GM12878 (cell line): ENCODE data around the gene DUSP15. TPM values are rescaled to one million over a fixed set of nuclear protein-coding genes. Genes with fewer than 3 reads are reported as not detected.

Source experiments
- ATAC-seq: fragments of 200-7000 bp; cut with Tn5 transposase; 3 replicates; pipeline ENCODE4 v1.9.1; 2020; ENCODE audit warnings: mild to moderate bottlenecking, moderate library complexity
- BruUV-seq: library from RNA; stranded (reverse); fragments of 400-500 nt; replicated peaks from 2 replicates; lab custom pipeline; 2021; lab: Mats Ljungman, UMichigan
- CTCF ChIA-PET: fragments of 300-600 bp; sonication (Branson Sonifier 250); formaldehyde crosslinking; extraction: SDS; loops from one replicate; lab custom pipeline; 2021; ENCODE audit warnings: inconsistent platforms; lab: Yijun Ruan, JAX
- POLR2A ChIA-PET: fragments of 350-600 bp; formaldehyde crosslinking; extraction: SDS; loops from one replicate; lab custom pipeline; 2021; ENCODE audit warnings: inconsistent platforms; lab: Charles Lee
- RAD21 ChIA-PET: fragments of 300-600 bp; sonication (Branson Sonifier 250); formaldehyde crosslinking; loops from one replicate; lab custom pipeline; 2023; ENCODE audit warnings: antibody characterized with exemption; ENCODE audit not compliant: unreplicated experiment; lab: Charles Lee
- SMC1A ChIA-PET: fragments of 300-600 bp; sonication (Branson Sonifier 250); formaldehyde crosslinking; loops from one replicate; lab custom pipeline; 2023; ENCODE audit not compliant: unreplicated experiment, uncharacterized antibody; lab: Charles Lee
- DNase-seq: peaks from one replicate; pipeline ENCODE4 v3.0.0-alpha.2; 2011; ENCODE audit warnings: low read depth, low spot score
- FAIRE-seq: peaks from 3 replicates; lab custom pipeline; 2011; peaks lifted over from hg19 to GRCh38; lab: Jason Lieb, UNC
- H2AFZ ChIP-seq: 2 replicates; pipeline ENCODE4 v1.6.0; 2011; ENCODE audit warnings: low read depth, low read length, control low read depth; ENCODE audit not compliant: control insufficient read depth
- H3K27ac ChIP-seq: 2 replicates; pipeline ENCODE4 v1.5.1; 2011; ENCODE audit warnings: control low read depth; ENCODE audit not compliant: control insufficient read depth, insufficient read depth
- H3K27me3 ChIP-seq, 2 experiments: replicated peaks in 1 of 2; 2 replicates each; pipeline versions ENCODE4 v1.6.0 to v1.6.1; 2011; ENCODE audit warnings: low read length in 1 of 2; ENCODE audit not compliant: control insufficient read depth in 2 of 2, insufficient read depth in 2 of 2
- H3K36me3 ChIP-seq, 2 experiments: 2 replicates each; pipeline ENCODE4 v1.5.1; 2011; ENCODE audit warnings: low read length in 1 of 2; ENCODE audit not compliant: control insufficient read depth in 2 of 2, insufficient read depth in 2 of 2
- H3K4me1 ChIP-seq: 2 replicates; pipeline ENCODE4 v1.6.1; 2011; ENCODE audit warnings: mild to moderate bottlenecking, low read length, moderate library complexity, mixed read lengths; ENCODE audit not compliant: control insufficient read depth, insufficient read depth
- H3K4me2 ChIP-seq: 2 replicates; pipeline ENCODE4 v1.6.0; 2011; ENCODE audit warnings: control low read depth; ENCODE audit not compliant: control insufficient read depth, insufficient read depth
- H3K4me3 ChIP-seq: fragments of 200-600 bp; sonication (generic); 2 replicates; pipeline ENCODE4 v1.5.1; 2016
- H3K79me2 ChIP-seq: 2 replicates; pipeline ENCODE4 v1.6.0; 2011; ENCODE audit warnings: low read length; ENCODE audit not compliant: control insufficient read depth, insufficient read depth
- H3K9ac ChIP-seq: 2 replicates; pipeline ENCODE4 v1.8.0; 2011; ENCODE audit warnings: low read length, control low read depth, mixed read lengths; ENCODE audit not compliant: control insufficient read depth, insufficient read depth
- H3K9me3 ChIP-seq: replicated peaks from 3 replicates; pipeline ENCODE4 v1.5.1; 2011; ENCODE audit warnings: mild to moderate bottlenecking, low read length; ENCODE audit not compliant: control insufficient read depth, insufficient read depth
- H4K20me1 ChIP-seq: 2 replicates; pipeline ENCODE4 v1.6.0; 2011; ENCODE audit not compliant: control insufficient read depth, insufficient read depth
- BCLAF1 ChIP-seq: fragments of 450-650 bp; IDR thresholded peaks from 2 replicates; pipeline ENCODE4 v1.6.1; 2017; ENCODE audit warnings: antibody characterized with exemption, mild to moderate bottlenecking, moderate library complexity
- BMI1 ChIP-seq: fragments of 450-650 bp; IDR thresholded peaks from 2 replicates; pipeline ENCODE4 v1.6.1; 2016; ENCODE audit warnings: mild to moderate bottlenecking, moderate library complexity, borderline replicate concordance
- CEBPZ ChIP-seq: fragments of 150-350 bp; IDR thresholded peaks from 2 replicates; pipeline ENCODE4 v1.6.1; 2016; ENCODE audit warnings: low read depth, low read length
- CTCF ChIP-seq, 3 experiments: IDR thresholded peaks in 2 of 3; conservative IDR thresholded peaks in 1 of 3; 2 replicates each; pipeline ENCODE4 v1.5.1; 2011; ENCODE audit warnings: low read depth in 3 of 3, low read length in 3 of 3, mild to moderate bottlenecking in 3 of 3, control low read depth in 2 of 3, moderate library complexity in 2 of 3, inconsistent platforms in 1 of 3, mixed read lengths in 1 of 3; ENCODE audit not compliant: control insufficient read depth in 2 of 3, insufficient read depth in 1 of 3; ENCODE audit errors: extremely low read depth in 1 of 3
- IKZF2 ChIP-seq, 2 experiments: fragments of 450-650 bp; IDR thresholded peaks; 2 replicates each; pipeline ENCODE4 v1.6.1; 2017; ENCODE audit warnings: mild to moderate bottlenecking in 2 of 2, moderate library complexity in 2 of 2
- RB1 ChIP-seq: fragments of 450-650 bp; formaldehyde crosslinking; IDR thresholded peaks from 2 replicates; pipeline ENCODE4 v1.6.1; 2017; ENCODE audit warnings: mild to moderate bottlenecking, borderline replicate concordance
- RCOR1 ChIP-seq: conservative IDR thresholded peaks from 2 replicates; pipeline ENCODE4 v1.6.1; 2012; ENCODE audit warnings: low read depth, low read length, improper control_type of control experiment
- RELA ChIP-seq: fragments of 450-650 bp; IDR thresholded peaks from 2 replicates; pipeline ENCODE4 v1.8.0; 2014; ENCODE audit warnings: borderline replicate concordance; ENCODE audit not compliant: partially characterized antibody
- RUNX3 ChIP-seq: IDR thresholded peaks from 2 replicates; pipeline ENCODE4 v1.6.1; 2012; ENCODE audit warnings: low read length, inconsistent platforms
- SMARCA5 ChIP-seq: fragments of 450-650 bp; IDR thresholded peaks from 2 replicates; pipeline ENCODE4 v1.6.1; 2017; ENCODE audit warnings: mild to moderate bottlenecking
- WGBS: methylation state at CpG from one replicate; pipeline ENCODE4 v1.1.6; 2016; ENCODE audit warnings: low lambda C conversion rate; ENCODE audit not compliant: insufficient replicate concordance, insufficient coverage; ENCODE audit errors: missing lambda C conversion rate; 5-methylcytosine and 5-hydroxymethylcytosine counted together
- in situ Hi-C: fragments of 300-500 bp; cut with MboI; formaldehyde crosslinking; loops from 9 replicates; pipeline ENCODE4 v1.14.3; 2018; ENCODE audit warnings: mixed read lengths
- intact Hi-C: fragments of 100-400 bp; cut with micrococcal nuclease; formaldehyde crosslinking; loops from one replicate; pipeline ENCODE4 v1.14.2; 2022; ENCODE audit not compliant: unreplicated experiment
- polyA plus RNA-seq, 11 experiments: library from polyadenylated mRNA; depleted of rRNA in 4 of 11; unstranded in 6 of 11; stranded (reverse) in 5 of 11; fragments of >200 nt; fragmentation: Nextera tagmentation in 4 of 11; fragmentation: Illumina TruSeq in 1 of 11; extraction: Ambion mirVana in 4 of 11; extraction: Trizol in 1 of 11; gene quantifications; 1 replicate in 1 of 11; 2 replicates in 10 of 11; pipeline versions ENCODE4 v1.2.1 to v1.2.3, GENCODE V29; 2011 to 2016; ENCODE audit warnings: inconsistent platforms in 2 of 11, missing spikeins in 2 of 11, low read depth in 1 of 11
- total RNA-seq, 4 experiments: library from RNA; depleted of rRNA in 3 of 4; stranded (reverse); fragments of >200 nt in 3 of 4; fragmentation: Illumina TruSeq in 1 of 4; extraction: Trizol in 1 of 4; gene quantifications; 2 replicates each; pipeline versions ENCODE4 v1.2.1 to v1.2.3, GENCODE V29; 2013 to 2021
- TF ChIP-seq, protein P1 (sequence below): IDR thresholded peaks from 2 replicates; pipeline ENCODE4 v1.6.1; 2011; ENCODE audit warnings: borderline replicate concordance, low read depth, mild to moderate bottlenecking, moderate library complexity, mixed read lengths, low read length; ENCODE audit not compliant: insufficient read depth; ENCODE audit errors: extremely low read length
- TF ChIP-seq, protein P2 (sequence below): IDR thresholded peaks from 2 replicates; pipeline ENCODE4 v1.6.1; 2011; ENCODE audit warnings: mild to moderate bottlenecking, low read depth, low read length, moderate library complexity; ENCODE audit not compliant: insufficient replicate concordance

DUSP15 gene
- total and polyA plus RNA-seq, 10 of the 15 experiments (the other 5 are each of a cell fraction or from before 2014, with no cell fraction given) = 0.06 to 2.5 (median 0.67) TPM; not detected in 1

GRCh38 chr20:31818376-31818908 lies 51.9 kb downstream of the DUSP15 start:
- intact Hi-C loops (no loop called here), in situ Hi-C loops (no loop called here)
- WGBS = 57% methylated on average over 8 of the region's 8 CpGs
- Histone ChIP-seq H3K9me3 (no peaks in the 10 kb centered on the region), H3K27ac (no peak overlapping the region), H3K36me3 (no peaks in the 10 kb centered on the region), H3K79me2 (no peaks in the 10 kb centered on the region), H3K4me3 (no peak overlapping the region), H4K20me1 (no peaks in the 10 kb centered on the region), H2AFZ (no peak overlapping the region), H3K27me3 (no peaks in the 10 kb centered on the region), H3K4me1 (no peaks in the 10 kb centered on the region), H3K9ac (no peak overlapping the region), H3K4me2 (no peak overlapping the region)
- ChIA-PET POLR2A (interaction anchor here (0.6 kb wide), 1 partner anchor 73 kb away, joined by 4 read pairs; no protein-coding TSS in a partner anchor), RAD21 (interaction anchor here (1.2 to 1.8 kb wide), 3 partner anchors 9 to 36 kb away, joined by 3 to 5 read pairs (median 4); no protein-coding TSS in a partner anchor), SMC1A (interaction anchor here (0.6 to 1.2 kb wide), 2 partner anchors 63 to 131 kb away, joined by 3 read pairs; no protein-coding TSS in a partner anchor), CTCF (interaction anchor here (1.0 to 2.3 kb wide), 8 partner anchors 8 to 273 kb away, joined by 3 to 9 read pairs (median 5); no protein-coding TSS in a partner anchor)
- no peak for ATAC-seq
- TF ChIP-seq BMI1 (no peak), RELA (no peak), CEBPZ (no peak), CTCF (IDR thresholded peaks at IDR 0.05 in 2 of 3, conservative IDR thresholded peaks at IDR 0.05 in 1 of 3; ENCODE audit: control insufficient read depth in 2 of 3, extremely low read depth in 1 of 3, insufficient read depth in 1 of 3, low read depth in 3 of 3, low read length in 3 of 3) (no peak), RB1 (no peak), RUNX3 (no peak), IKZF2 (IDR thresholded peaks at IDR 0.05) (no peak), SMARCA5 (no peak), RCOR1 (no peak), BCLAF1 (no peak)
- TF ChIP-seq, protein P1, sequence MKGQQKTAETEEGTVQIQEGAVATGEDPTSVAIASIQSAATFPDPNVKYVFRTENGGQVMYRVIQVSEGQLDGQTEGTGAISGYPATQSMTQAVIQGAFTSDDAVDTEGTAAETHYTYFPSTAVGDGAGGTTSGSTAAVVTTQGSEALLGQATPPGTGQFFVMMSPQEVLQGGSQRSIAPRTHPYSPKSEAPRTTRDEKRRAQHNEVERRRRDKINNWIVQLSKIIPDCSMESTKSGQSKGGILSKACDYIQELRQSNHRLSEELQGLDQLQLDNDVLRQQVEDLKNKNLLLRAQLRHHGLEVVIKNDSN = no peak
- TF ChIP-seq, protein P2, sequence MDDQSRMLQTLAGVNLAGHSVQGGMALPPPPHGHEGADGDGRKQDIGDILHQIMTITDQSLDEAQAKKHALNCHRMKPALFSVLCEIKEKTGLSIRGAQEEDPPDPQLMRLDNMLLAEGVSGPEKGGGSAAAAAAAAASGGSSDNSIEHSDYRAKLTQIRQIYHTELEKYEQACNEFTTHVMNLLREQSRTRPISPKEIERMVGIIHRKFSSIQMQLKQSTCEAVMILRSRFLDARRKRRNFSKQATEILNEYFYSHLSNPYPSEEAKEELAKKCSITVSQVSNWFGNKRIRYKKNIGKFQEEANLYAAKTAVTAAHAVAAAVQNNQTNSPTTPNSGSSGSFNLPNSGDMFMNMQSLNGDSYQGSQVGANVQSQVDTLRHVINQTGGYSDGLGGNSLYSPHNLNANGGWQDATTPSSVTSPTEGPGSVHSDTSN = no peak
- BruUV-seq = no TSS peak
- FAIRE-seq = no peak
- no peak for DNase-seq
